Dendritic cell treated with granulocyte-macrophage colony-stimulating factor and Interleukin-4, amounts not matched to agents 40 ng/mL and 50 ng/mL, for 4 days (primary cell): ENCODE measurements around the gene ETV6.

ENCODE experiments used
- H3K27ac Mint-ChIP-seq: one replicate; pipeline ENCODE4 v1.8.0; 2022; ENCODE audit warnings: mild to moderate bottlenecking, mixed read lengths
- H3K27me3 Mint-ChIP-seq: one replicate; pipeline ENCODE4 v1.8.0; 2022; ENCODE audit warnings: mild to moderate bottlenecking, mixed read lengths
- H3K36me3 Mint-ChIP-seq: one replicate; pipeline ENCODE4 v1.8.0; 2022; ENCODE audit warnings: low read depth, mixed read lengths
- H3K4me1 Mint-ChIP-seq: one replicate; pipeline ENCODE4 v1.8.0; 2022; ENCODE audit warnings: low read depth, mixed read lengths
- H3K4me3 Mint-ChIP-seq: one replicate; pipeline ENCODE4 v1.8.0; 2022; ENCODE audit warnings: mild to moderate bottlenecking, moderate library complexity, mixed read lengths
- H3K9me3 Mint-ChIP-seq: one replicate; pipeline ENCODE4 v1.8.0; 2022; ENCODE audit warnings: mixed read lengths
- intact Hi-C: fragments of 100-400 bp; cut with micrococcal nuclease; formaldehyde crosslinking; loops from one replicate; pipeline ENCODE4 v1.15.0; 2022

Gene ETV6

GRCh38 chr12:11863988-11864387 is 214.5 kb downstream of the ETV6 start:
- Mint-ChIP-seq H3K36me3 (peaks cover 100% of the 10 kb centered on the region), H3K9me3 (peaks cover 10% of the 10 kb centered on the region), H3K4me3 (no peak overlapping the region), H3K27me3 (no peaks in the 10 kb centered on the region), H3K4me1 (peaks cover 57% of the 10 kb centered on the region), H3K27ac (peak overlapping the region; percentile 88)
- intact Hi-C loops: no loop called here

GRCh38 chr12:11865824-11866223 is 216.3 kb downstream of the ETV6 start:
- Mint-ChIP-seq H3K27ac (no peak overlapping the region), H3K9me3 (peaks cover 10% of the 10 kb centered on the region), H3K36me3 (peaks cover 100% of the 10 kb centered on the region), H3K4me1 (peaks cover 57% of the 10 kb centered on the region), H3K4me3 (no peak overlapping the region), H3K27me3 (no peaks in the 10 kb centered on the region)
- intact Hi-C loops: no loop called here

GRCh38 chr12:11868027-11868426 is 218.6 kb downstream of the ETV6 start:
- Mint-ChIP-seq H3K4me1 (peaks cover 57% of the 10 kb centered on the region), H3K27ac (no peak overlapping the region), H3K4me3 (no peak overlapping the region), H3K36me3 (peaks cover 100% of the 10 kb centered on the region), H3K9me3 (peaks cover 10% of the 10 kb centered on the region), H3K27me3 (no peaks in the 10 kb centered on the region)
- intact Hi-C loops: no loop called here

GRCh38 chr12:11869406-11869805 is 219.9 kb downstream of the ETV6 start:
- intact Hi-C loops: no loop called here
- no peak overlapping the region for H3K4me3 Mint-ChIP-seq
- H3K27ac Mint-ChIP-seq: peak overlapping the region; percentile 54
- no peaks in the 10 kb centered on the region for H3K27me3 Mint-ChIP-seq
- H3K36me3 Mint-ChIP-seq: peaks cover 91% of the 10 kb centered on the region
- H3K4me1 Mint-ChIP-seq: peaks cover 46% of the 10 kb centered on the region
- H3K9me3 Mint-ChIP-seq: peaks cover 10% of the 10 kb centered on the region

GRCh38 chr12:11870041-11870451 is 220.6 kb downstream of the ETV6 start:
- H3K27me3 Mint-ChIP-seq: no peaks in the 10 kb centered on the region
- intact Hi-C loops: no loop called here
- H3K27ac Mint-ChIP-seq: peak overlapping the region; percentile 54
- H3K4me1 Mint-ChIP-seq: peaks cover 44% of the 10 kb centered on the region
- H3K4me3 Mint-ChIP-seq: no peak overlapping the region
- H3K9me3 Mint-ChIP-seq: peaks cover 10% of the 10 kb centered on the region
- peaks cover 88% of the 10 kb centered on the region for H3K36me3 Mint-ChIP-seq

- Mint-ChIP-seq H3K36me3 (peaks cover 88% of the 10 kb centered on the region), H3K27ac (peak overlapping the region; percentile 3), H3K4me1 (peaks cover 58% of the 10 kb centered on the region), H3K27me3 (no peaks in the 10 kb centered on the region), H3K4me3 (no peak overlapping the region), H3K9me3 (no peaks in the 10 kb centered on the region)
- intact Hi-C loops: no loop called here
Measured at GRCh38 chr12:11872055-11872454, 222.6 kb downstream of the ETV6 start.

- intact Hi-C loops: no loop called here
- peaks cover 78% of the 10 kb centered on the region for H3K4me1 Mint-ChIP-seq
- no peaks in the 10 kb centered on the region for H3K27me3 Mint-ChIP-seq
- H3K27ac Mint-ChIP-seq: peak overlapping the region; percentile 73
- H3K36me3 Mint-ChIP-seq: peaks cover 82% of the 10 kb centered on the region
- H3K9me3 Mint-ChIP-seq: no peaks in the 10 kb centered on the region
- H3K4me3 Mint-ChIP-seq: no peak overlapping the region
Measured at GRCh38 chr12:11875414-11875935, 226.0 kb downstream of the ETV6 start.

- Mint-ChIP-seq H3K36me3 (peaks cover 82% of the 10 kb centered on the region), H3K4me3 (no peak overlapping the region), H3K9me3 (no peaks in the 10 kb centered on the region), H3K27ac (peak overlapping the region; percentile 73), H3K27me3 (no peaks in the 10 kb centered on the region), H3K4me1 (peaks cover 82% of the 10 kb centered on the region)
- intact Hi-C loops: no loop called here
Measured at GRCh38 chr12:11876307-11876706, 226.8 kb downstream of the ETV6 start.

- H3K27ac Mint-ChIP-seq: peak overlapping the region; percentile 73
- H3K4me3 Mint-ChIP-seq: no peak overlapping the region
- intact Hi-C loops: no loop called here
- H3K4me1 Mint-ChIP-seq: peaks cover 82% of the 10 kb centered on the region
- H3K27me3 Mint-ChIP-seq: no peaks in the 10 kb centered on the region
- H3K9me3 Mint-ChIP-seq: no peaks in the 10 kb centered on the region
- peaks cover 82% of the 10 kb centered on the region for H3K36me3 Mint-ChIP-seq
Measured at GRCh38 chr12:11877102-11877826, 227.8 kb downstream of the ETV6 start.

GRCh38 chr12:11877869-11878780 is 228.7 kb downstream of the ETV6 start:
- Mint-ChIP-seq H3K4me1 (peaks cover 82% of the 10 kb centered on the region), H3K27me3 (no peaks in the 10 kb centered on the region), H3K27ac (peak overlapping the region; percentile 73), H3K4me3 (no peak overlapping the region), H3K36me3 (peaks cover 82% of the 10 kb centered on the region), H3K9me3 (no peaks in the 10 kb centered on the region)
- intact Hi-C loops: no loop called here

GRCh38 chr12:11879306-11879705 is 229.8 kb downstream of the ETV6 start:
- H3K27me3 Mint-ChIP-seq: no peaks in the 10 kb centered on the region
- intact Hi-C loops: no loop called here
- no peak overlapping the region for H3K4me3 Mint-ChIP-seq
- H3K4me1 Mint-ChIP-seq: peaks cover 91% of the 10 kb centered on the region
- peaks cover 90% of the 10 kb centered on the region for H3K36me3 Mint-ChIP-seq
- peak overlapping the region; percentile 73 for H3K27ac Mint-ChIP-seq
- no peaks in the 10 kb centered on the region for H3K9me3 Mint-ChIP-seq

- H3K4me1 Mint-ChIP-seq: peaks cover 96% of the 10 kb centered on the region
- intact Hi-C loops: no loop called here
Measured at GRCh38 chr12:11880381-11880780, 230.9 kb downstream of the ETV6 start.

GRCh38 chr12:11881835-11882234 is 232.4 kb downstream of the ETV6 start:
- Mint-ChIP-seq H3K4me3 (no peak overlapping the region), H3K27ac (peak overlapping the region; percentile 74), H3K9me3 (no peaks in the 10 kb centered on the region), H3K4me1 (peaks cover 93% of the 10 kb centered on the region), H3K36me3 (peaks cover 94% of the 10 kb centered on the region), H3K27me3 (no peaks in the 10 kb centered on the region)
- intact Hi-C loops: no loop called here

More at GRCh38 chr12:11880381-11880780, 230.9 kb downstream of the ETV6 start:
- peaks cover 94% of the 10 kb centered on the region for H3K36me3 Mint-ChIP-seq
- H3K4me3 Mint-ChIP-seq: no peak overlapping the region
- no peaks in the 10 kb centered on the region for H3K27me3 Mint-ChIP-seq
- peak overlapping the region; percentile 74 for H3K27ac Mint-ChIP-seq
- H3K9me3 Mint-ChIP-seq: no peaks in the 10 kb centered on the region
